Thyroid gland (tissue), 4 donors: ENCODE data around the gene PKP4. TPM values are rescaled to one million over a fixed set of nuclear protein-coding genes. Genes with fewer than 3 reads are reported as not detected.
A peak's percentile ranks its signal among the peaks of the same experiment; 100 is the strongest.

Experiments used
- DNase-seq, 2 donors: peaks; one replicate each; pipeline ENCODE4 v3.0.0-alpha.2; 2019
- H3K27ac ChIP-seq, 3 donors: fragments of 200-600 bp; sonication (generic); 1 replicate in 2 of 3; 2 replicates in 1 of 3; pipeline ENCODE4 v1.5.1; 2016 to 2019; ENCODE audit warnings: mild to moderate bottlenecking in 1 of 3, moderate library complexity in 1 of 3
- H3K27me3 ChIP-seq: fragments of 200-600 bp; sonication (generic); one replicate; pipeline ENCODE4 v1.5.1; 2019
- H3K36me3 ChIP-seq, 2 donors: fragments of 200-600 bp; sonication (generic); one replicate each; pipeline ENCODE4 v1.5.1; 2016 to 2019
- H3K4me1 ChIP-seq, 2 donors: fragments of 200-600 bp; sonication (generic); one replicate each; pipeline ENCODE4 v1.5.1; 2017 to 2019
- H3K4me3 ChIP-seq, 3 donors: fragments of 200-600 bp; sonication (generic); replicated peaks in 1 of 3; 1 replicate in 2 of 3; 2 replicates in 1 of 3; pipeline ENCODE4 v1.5.1; 2016; ENCODE audit warnings: mild to moderate bottlenecking in 1 of 3
- H3K9me3 ChIP-seq: fragments of 200-600 bp; sonication (generic); one replicate; pipeline ENCODE4 v1.5.1; 2017
- POLR2A ChIP-seq, 2 donors: fragments of 450-650 bp; IDR thresholded peaks; one replicate each; pipeline ENCODE4 v1.6.1; 2017; ENCODE audit warnings: antibody characterized with exemption in 2 of 2, mild to moderate bottlenecking in 2 of 2, moderate library complexity in 1 of 2
- WGBS, 2 donors: methylation state at CpG; one replicate each; pipeline ENCODE4 v1.1.5; 2017; 5-methylcytosine and 5-hydroxymethylcytosine counted together
- intact Hi-C: fragments of 100-400 bp; cut with DNase I; formaldehyde crosslinking; loops from one replicate; pipeline ENCODE4 v1.15.1; 2023
- total RNA-seq, 4 donors: library from RNA; depleted of rRNA; stranded (reverse); fragments of >200 nt; gene quantifications; one replicate each; pipeline ENCODE4 v1.2.3, GENCODE V29; 2016
- TF ChIP-seq, protein P1 (sequence below), 6 experiments: fragments of 200-600 bp in 3 of 6; fragments of 450-650 bp in 3 of 6; sonication (generic) in 3 of 6; IDR thresholded peaks; one replicate each; pipeline ENCODE4 v1.5.1; 2016 to 2019; ENCODE audit warnings: antibody characterized with exemption in 6 of 6, mild to moderate bottlenecking in 2 of 6, inconsistent platforms in 1 of 6, moderate library complexity in 1 of 6

PKP4 gene
- total RNA-seq, 4 donors from 2014 or later = 117 to 155 (median 136) TPM

GRCh38 chr2:158598862-158599517, 142.2 kb downstream of the PKP4 start:
- H3K27me3 ChIP-seq = no peaks in the 10 kb centered on the region
- no peaks in the 10 kb centered on the region for H3K36me3 ChIP-seq
- H3K9me3 ChIP-seq = no peaks in the 10 kb centered on the region
- TF ChIP-seq, protein P1, sequence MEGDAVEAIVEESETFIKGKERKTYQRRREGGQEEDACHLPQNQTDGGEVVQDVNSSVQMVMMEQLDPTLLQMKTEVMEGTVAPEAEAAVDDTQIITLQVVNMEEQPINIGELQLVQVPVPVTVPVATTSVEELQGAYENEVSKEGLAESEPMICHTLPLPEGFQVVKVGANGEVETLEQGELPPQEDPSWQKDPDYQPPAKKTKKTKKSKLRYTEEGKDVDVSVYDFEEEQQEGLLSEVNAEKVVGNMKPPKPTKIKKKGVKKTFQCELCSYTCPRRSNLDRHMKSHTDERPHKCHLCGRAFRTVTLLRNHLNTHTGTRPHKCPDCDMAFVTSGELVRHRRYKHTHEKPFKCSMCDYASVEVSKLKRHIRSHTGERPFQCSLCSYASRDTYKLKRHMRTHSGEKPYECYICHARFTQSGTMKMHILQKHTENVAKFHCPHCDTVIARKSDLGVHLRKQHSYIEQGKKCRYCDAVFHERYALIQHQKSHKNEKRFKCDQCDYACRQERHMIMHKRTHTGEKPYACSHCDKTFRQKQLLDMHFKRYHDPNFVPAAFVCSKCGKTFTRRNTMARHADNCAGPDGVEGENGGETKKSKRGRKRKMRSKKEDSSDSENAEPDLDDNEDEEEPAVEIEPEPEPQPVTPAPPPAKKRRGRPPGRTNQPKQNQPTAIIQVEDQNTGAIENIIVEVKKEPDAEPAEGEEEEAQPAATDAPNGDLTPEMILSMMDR (IDR thresholded peaks at IDR 0.05) = no peak
- no peak for TF ChIP-seq POLR2A (IDR thresholded peaks at IDR 0.05)
- no peak for DNase-seq
- peaks cover 0 to 8% of the 10 kb centered on the region in 2 donors for H3K4me1 ChIP-seq
- intact Hi-C loops = no loop called here
- WGBS, 2 donors = 87% methylated on average over 3 of the region's 3 CpGs
- H3K27ac ChIP-seq = peak overlapping the region in 1 of 3 donors; percentile 1
- H3K4me3 ChIP-seq = no peak overlapping the region

DNA sequence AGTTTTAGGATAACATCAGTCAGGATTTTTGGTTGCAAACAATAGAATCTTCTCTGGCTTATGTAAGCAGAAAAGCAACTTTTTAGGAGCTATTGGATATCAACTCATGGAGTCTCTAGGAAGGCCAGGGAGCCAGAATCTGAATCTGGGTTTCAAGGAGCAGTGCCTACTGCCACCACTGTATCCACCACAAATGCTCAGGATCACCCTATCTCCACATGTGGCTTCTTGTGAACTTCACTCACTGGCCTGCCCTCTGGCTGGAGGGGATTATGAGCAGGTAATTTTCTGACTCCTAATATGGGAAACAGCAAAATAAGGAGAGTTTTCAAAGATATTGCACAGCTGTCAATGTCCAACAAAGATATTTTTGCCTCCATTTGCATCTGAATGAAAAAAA, 142.9 kb downstream of the PKP4 start:
- H3K9me3 ChIP-seq = no peaks in the 10 kb centered on the region
- intact Hi-C loops = no loop called here
- TF ChIP-seq, protein P1 (IDR thresholded peaks at IDR 0.05) = no peak
- no peak for DNase-seq
- H3K27ac ChIP-seq = peak overlapping the region in 1 of 3 donors; percentile 1
- H3K4me3 ChIP-seq = no peak overlapping the region
- no peaks in the 10 kb centered on the region for H3K36me3 ChIP-seq
- H3K4me1 ChIP-seq = peaks cover 0 to 8% of the 10 kb centered on the region in 2 donors
- H3K27me3 ChIP-seq = no peaks in the 10 kb centered on the region

- WGBS, 2 donors = 46 to 69% methylated on average over 3 of the region's 3 CpGs
- DNase-seq = peak; percentile 24 to 44
- Histone ChIP-seq H3K27ac (peak overlapping the region in 1 of 3 donors; percentile 1), H3K9me3 (no peaks in the 10 kb centered on the region), H3K4me3 (no peak overlapping the region), H3K36me3 (no peaks in the 10 kb centered on the region), H3K27me3 (no peaks in the 10 kb centered on the region), H3K4me1 (peaks cover 0 to 8% of the 10 kb centered on the region in 2 donors)
- intact Hi-C loops = no loop called here
- TF ChIP-seq, protein P1 (IDR thresholded peaks at IDR 0.05) = no peak
- no peak for TF ChIP-seq POLR2A (IDR thresholded peaks at IDR 0.05)
Measured at GRCh38 chr2:158600155-158600802, 143.5 kb downstream of the PKP4 start.

GRCh38 chr2:158602027-158602426, 145.3 kb downstream of the PKP4 start:
- 60 to 72% methylated on average over 2 of the region's 2 CpGs for WGBS, 2 donors
- no peak for TF ChIP-seq POLR2A (IDR thresholded peaks at IDR 0.05)
- TF ChIP-seq, protein P1 (IDR thresholded peaks at IDR 0.05) = no peak
- Histone ChIP-seq H3K36me3 (no peaks in the 10 kb centered on the region), H3K27me3 (no peaks in the 10 kb centered on the region), H3K4me1 (peaks cover 0 to 8% of the 10 kb centered on the region in 2 donors), H3K4me3 (no peak overlapping the region), H3K27ac (no peak overlapping the region), H3K9me3 (no peaks in the 10 kb centered on the region)
- intact Hi-C loops = no loop called here
- DNase-seq = no peak

DNA sequence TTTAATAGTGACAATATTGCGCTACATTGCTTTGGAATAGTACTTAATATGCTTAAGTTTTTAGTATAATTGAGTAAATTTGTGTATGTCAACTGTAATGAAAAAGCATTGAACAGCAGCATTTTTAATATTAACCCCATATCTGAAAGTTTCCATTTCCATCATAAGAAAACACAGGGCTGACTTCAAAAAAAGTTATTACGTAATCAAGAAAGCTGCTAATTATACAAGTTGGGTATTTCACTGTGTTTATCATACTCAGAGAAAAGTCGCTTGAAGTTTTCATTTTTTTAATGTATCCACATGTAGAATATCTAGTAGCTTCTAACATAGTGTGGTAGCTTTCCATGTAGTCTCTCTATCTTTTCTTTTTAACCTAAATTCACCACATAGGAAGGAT, 146.5 kb downstream of the PKP4 start:
- intact Hi-C loops = no loop called here
- WGBS, 2 donors = 95 to 97% methylated on average over 3 of the region's 3 CpGs
- no peak for TF ChIP-seq POLR2A (IDR thresholded peaks at IDR 0.05)
- TF ChIP-seq, protein P1 (IDR thresholded peaks at IDR 0.05) = no peak
- Histone ChIP-seq H3K27me3 (no peaks in the 10 kb centered on the region), H3K9me3 (no peaks in the 10 kb centered on the region), H3K36me3 (no peaks in the 10 kb centered on the region), H3K4me3 (no peak overlapping the region), H3K27ac (no peak overlapping the region), H3K4me1 (peaks cover 0 to 8% of the 10 kb centered on the region in 2 donors)
- DNase-seq = no peak
